Measurements from ENCODE around the gene TAF11L10.
A peak's percentile ranks its signal among the peaks of the same experiment; 100 is the strongest.
"Not testable (repeated sequence)": the region's sequence is repeated elsewhere in the genome, so short reads cannot be mapped to it uniquely, and the experiment has no call there.

The TAF11L10 gene

GRCh38 chr5:17597728-17598127, at the start of gene TAF11L10:
TSS of gene TAF11L10 (minus strand) at chr5:17597828.
- DNase-seq (ENCODE audit: low read depth, low spot score) = not testable (repeated sequence)

- DNase-seq (ENCODE audit: low read depth, low spot score) = no peak
These were observed 36.5 kb upstream of the TAF11L10 start, which contains the start of gene TAF11L14 for GRCh38 chr5:17634160-17634559. TSS of gene TAF11L14 (plus strand) at chr5:17634460.

GRCh38 chr5:17631788-17632187, 34.2 kb upstream of the TAF11L10 start, which contains the start of gene TAF11L13:
TSS of gene TAF11L13 (plus strand) at chr5:17632088.
- DNase-seq (ENCODE audit: low read depth, low spot score) = not testable (repeated sequence)

GRCh38 chr5:17625686-17626085, 28.1 kb upstream of the TAF11L10 start:
- no peak for DNase-seq (ENCODE audit: low read depth, low spot score)

- DNase-seq (ENCODE audit: low read depth, low spot score) = peak; percentile 38
These were observed 23.0 kb upstream of the TAF11L10 start for GRCh38 chr5:17620627-17621026.

- DNase-seq (ENCODE audit: low read depth, low spot score) = no peak
These were observed 21.7 kb upstream of the TAF11L10 start for GRCh38 chr5:17619354-17619753.

GRCh38 chr5:17614872-17615605, 17.4 kb upstream of the TAF11L10 start:
- no peak for DNase-seq (ENCODE audit: low read depth, low spot score)

- DNase-seq (ENCODE audit: low read depth, low spot score) = not testable (repeated sequence)
These were observed 12.5 kb upstream of the TAF11L10 start, which contains the start of gene TAF11L12 for GRCh38 chr5:17610092-17610491. TSS of gene TAF11L12 (plus strand) at chr5:17610392.

- DNase-seq (ENCODE audit: low read depth, low spot score) = not testable (repeated sequence)
These were observed 9.8 kb upstream of the TAF11L10 start for GRCh38 chr5:17607461-17607860.

- DNase-seq (ENCODE audit: low read depth, low spot score) = no peak
These were observed 7.3 kb upstream of the TAF11L10 start for GRCh38 chr5:17604951-17605350.

GRCh38 chr5:17603880-17604279, 6.3 kb upstream of the TAF11L10 start, which contains the start of gene TAF11L11:
TSS of gene TAF11L11 (plus strand) at chr5:17604183.
- DNase-seq (ENCODE audit: low read depth, low spot score) = not testable (repeated sequence)

GRCh38 chr5:17594255-17594654, 3.4 kb downstream of the TAF11L10 start, which contains the start of gene TAF11L9:
TSS of gene TAF11L9 (minus strand) at chr5:17594394.
- not testable (repeated sequence) for DNase-seq (ENCODE audit: low read depth, low spot score)

GRCh38 chr5:17590860-17591259, 6.8 kb downstream of the TAF11L10 start, which contains the start of gene TAF11L8:
TSS of gene TAF11L8 (minus strand) at chr5:17590960.
- DNase-seq (ENCODE audit: low read depth, low spot score) = not testable (repeated sequence)

GRCh38 chr5:17585658-17586057, 12.0 kb downstream of the TAF11L10 start, which contains the start of gene TAF11L7:
TSS of gene TAF11L7 (minus strand) at chr5:17585758.
- DNase-seq (ENCODE audit: low read depth, low spot score) = not testable (repeated sequence)

All from ELF-1 (cell line).